SK-N-SH (cell line): Measurements from ENCODE around the gene SELENOH. TPM values are rescaled to one million over a fixed set of nuclear protein-coding genes. Genes with fewer than 3 reads are reported as not detected.
A peak's percentile ranks its signal among the peaks of the same experiment; 100 is the strongest.

ENCODE experiments used
- CTCF ChIA-PET: fragments of 300-600, 350-600 bp; formaldehyde crosslinking; extraction: SDS; loops from one replicate; lab custom pipeline; 2021; lab: Yijun Ruan, JAX
- POLR2A ChIA-PET: fragments of 350-600 bp; sonication (Branson Sonifier 250); formaldehyde crosslinking; extraction: SDS; loops from one replicate; lab custom pipeline; 2020; ENCODE audit warnings: antibody characterized with exemption, inconsistent platforms; lab: Yijun Ruan, JAX
- DNase-seq: peaks from one replicate; pipeline ENCODE4 v3.0.0; 2012
- H2AFZ ChIP-seq: fragments of 200-600 bp; sonication (generic); 2 replicates; pipeline ENCODE4 v1.8.1; 2016; ENCODE audit warnings: antibody characterized with exemption, mild to moderate bottlenecking, low read depth
- H3F3A ChIP-seq: fragments of 200-600 bp; sonication (generic); replicated peaks from 2 replicates; pipeline ENCODE3; 2016; ENCODE audit warnings: antibody characterized with exemption, mild to moderate bottlenecking; ENCODE audit not compliant: insufficient read depth
- H3K27ac ChIP-seq, 2 experiments: fragments of 200-500 bp in 1 of 2; fragments of 200-600 bp in 1 of 2; sonication (Bioruptor generic) in 1 of 2; sonication (generic), shearing (Covaris generic) in 1 of 2; 2 replicates each; pipeline versions ENCODE4 v1.5.1 to v1.6.1; 2014 to 2016; ENCODE audit warnings: low read depth in 2 of 2, inconsistent platforms in 1 of 2, low read length in 1 of 2, mild to moderate bottlenecking in 1 of 2, mixed read lengths in 1 of 2
- H3K27me3 ChIP-seq: fragments of 200-600 bp; sonication (generic), shearing (Covaris generic); 2 replicates; pipeline ENCODE4 v1.6.1; 2016; ENCODE audit warnings: mixed run types; ENCODE audit not compliant: insufficient read depth
- H3K36me3 ChIP-seq, 2 experiments: fragments of 200-500 bp in 1 of 2; fragments of 200-600 bp in 1 of 2; sonication (Bioruptor generic) in 1 of 2; sonication (generic) in 1 of 2; replicated peaks in 1 of 2; 2 replicates each; pipeline versions ENCODE3 to v1.5.1; 2014 to 2016; ENCODE audit warnings: low read length in 1 of 2, mild to moderate bottlenecking in 1 of 2; ENCODE audit not compliant: insufficient read depth in 2 of 2, control insufficient read depth in 1 of 2
- H3K4me1 ChIP-seq, 2 experiments: fragments of 200-500 bp in 1 of 2; fragments of 200-600 bp in 1 of 2; sonication (Bioruptor generic) in 1 of 2; sonication (generic), shearing (Covaris generic) in 1 of 2; 2 replicates each; pipeline versions ENCODE4 v1.5.1 to v1.6.1; 2014 to 2016; ENCODE audit warnings: low read depth in 1 of 2, low read length in 1 of 2, mixed run types in 1 of 2; ENCODE audit not compliant: insufficient read depth in 2 of 2, control insufficient read depth in 1 of 2
- H3K4me2 ChIP-seq: fragments of 200-600 bp; sonication (generic), shearing (Covaris generic); 2 replicates; pipeline ENCODE4 v1.6.1; 2017; ENCODE audit warnings: mixed run types
- H3K4me3 ChIP-seq, 2 experiments: fragments of 200-500 bp in 1 of 2; fragments of 200-600 bp in 1 of 2; sonication (Bioruptor generic) in 1 of 2; sonication (generic), shearing (Covaris generic) in 1 of 2; 2 replicates each; pipeline versions ENCODE4 v1.5.1 to v1.8.1; 2014 to 2016; ENCODE audit warnings: low read depth in 2 of 2, inconsistent platforms in 1 of 2, low read length in 1 of 2, mild to moderate bottlenecking in 1 of 2, mixed read lengths in 1 of 2, moderate library complexity in 1 of 2
- H3K79me2 ChIP-seq: fragments of 200-600 bp; sonication (generic); 2 replicates; pipeline ENCODE4 v1.8.1; 2017; ENCODE audit warnings: mild to moderate bottlenecking; ENCODE audit not compliant: insufficient read depth
- H3K9ac ChIP-seq: fragments of 200-600 bp; sonication (generic); 2 replicates; pipeline ENCODE4 v1.6.1; 2017; ENCODE audit warnings: mixed run types
- H3K9me2 ChIP-seq: fragments of 200-600 bp; sonication (generic); 2 replicates; pipeline ENCODE4 v1.6.1; 2017; ENCODE audit warnings: mixed run types
- H3K9me3 ChIP-seq: fragments of 200-600 bp; sonication (generic); 2 replicates; pipeline ENCODE4 v1.6.1; 2017; ENCODE audit warnings: mixed run types, mild to moderate bottlenecking, moderate library complexity
- H4K20me1 ChIP-seq: fragments of 200-600 bp; sonication (generic); 2 replicates; pipeline ENCODE4 v1.6.1; 2017; ENCODE audit warnings: mild to moderate bottlenecking, mixed run types; ENCODE audit not compliant: insufficient read depth
- FOSL2 ChIP-seq: IDR thresholded peaks from 2 replicates; pipeline ENCODE4 v1.4.0; 2012; ENCODE audit warnings: low read depth, mild to moderate bottlenecking, moderate library complexity, borderline replicate concordance
- FOXJ3 ChIP-seq: sonication (generic); formaldehyde crosslinking; IDR thresholded peaks from 2 replicates; pipeline ENCODE4 v1.5.1; 2020; ENCODE audit warnings: mild to moderate bottlenecking, missing genetic modification reagents
- MXI1 ChIP-seq: IDR thresholded peaks from 2 replicates; pipeline ENCODE4 v1.6.1; 2012; ENCODE audit warnings: mild to moderate bottlenecking, low read depth, low read length, improper control_type of control experiment
- POLR2AphosphoS5 ChIP-seq: IDR thresholded peaks from 2 replicates; pipeline ENCODE4 v1.6.1; 2012; ENCODE audit warnings: low read depth, low read length
- RAD21 ChIP-seq: IDR thresholded peaks from 2 replicates; pipeline ENCODE4 v1.6.1; 2012; ENCODE audit warnings: mild to moderate bottlenecking, low read length
- RXRA ChIP-seq: IDR thresholded peaks from 2 replicates; pipeline ENCODE4 v1.4.0; 2012; ENCODE audit warnings: low read depth, mild to moderate bottlenecking, borderline replicate concordance
- WGBS: methylation state at CpG from one replicate; pipeline ENCODE4 v1.1.6; 2017; ENCODE audit warnings: low lambda C conversion rate; 5-methylcytosine and 5-hydroxymethylcytosine counted together
- polyA plus RNA-seq, 3 experiments: library from polyadenylated mRNA; depleted of rRNA; stranded (reverse); fragments of >200 nt; gene quantifications; 2 replicates each; pipeline ENCODE4 v1.2.3, GENCODE V29; 2012
- TF ChIP-seq, protein P1 (sequence below): IDR thresholded peaks from 2 replicates; pipeline ENCODE4 v1.4.0; 2012; ENCODE audit warnings: low read depth, borderline replicate concordance
- TF ChIP-seq, protein P2 (sequence below): fragments of 150-350 bp; IDR thresholded peaks from 2 replicates; pipeline ENCODE4 v1.6.1; 2016; ENCODE audit warnings: mild to moderate bottlenecking, low read depth, low read length
- TF ChIP-seq, protein P3 (sequence below): fragments of 200-600 bp; sonication (generic); IDR thresholded peaks from 2 replicates; pipeline ENCODE4 v1.6.1; 2017; ENCODE audit warnings: antibody characterized with exemption, mild to moderate bottlenecking, moderate library complexity

Gene SELENOH
- polyA plus RNA-seq, 1 of the 3 experiments (the other 2 are of a cell fraction) = 333 TPM

DNA sequence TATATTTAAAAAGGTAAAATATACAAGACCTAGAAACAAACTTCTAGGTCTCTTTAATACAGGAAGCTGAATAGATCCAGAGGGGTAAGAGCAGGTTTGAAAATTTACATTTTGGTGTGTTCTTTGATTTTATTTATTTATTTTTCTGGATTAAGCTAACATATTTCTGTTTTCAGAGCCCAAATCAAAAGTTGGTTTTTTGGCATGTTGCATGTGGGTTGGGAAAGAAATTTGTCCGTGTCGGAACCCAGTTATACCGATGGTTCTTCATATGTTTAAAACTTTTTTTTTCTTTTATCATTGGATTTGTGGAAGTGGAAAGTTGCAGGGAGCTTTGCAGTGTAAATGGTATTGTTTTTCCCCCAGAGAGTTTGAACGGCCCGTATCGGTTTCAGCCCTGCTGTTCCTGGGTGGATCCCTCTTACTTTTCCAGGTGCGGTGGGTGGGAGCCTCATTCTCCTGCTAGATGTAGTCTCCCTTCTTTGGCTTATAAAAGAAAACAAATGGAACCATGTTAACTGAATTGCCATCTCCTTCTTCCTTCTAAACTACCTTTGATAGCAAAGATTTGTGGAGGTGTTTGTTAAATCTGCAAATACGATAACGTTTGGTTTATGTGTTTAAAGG is 21.1 kb downstream of the SELENOH start:
- peaks cover 0 to 4% of the 10 kb centered on the region in 2 experiments for H3K36me3 ChIP-seq
- H3K79me2 ChIP-seq = peaks cover 56% of the 10 kb centered on the region
- peaks cover 39% of the 10 kb centered on the region for H4K20me1 ChIP-seq
- peak overlapping the region; percentile 96 to 97 for H3K27ac ChIP-seq
- ChIA-PET POLR2A (interaction anchor here (1.3 to 2.9 kb wide), 3 partner anchors 16 to 38 kb away, joined by 3 to 17 read pairs (median 4); partner anchors contain the start of gene SELENOH), CTCF (interaction anchor here (0.8 to 10.0 kb wide), 8 partner anchors 10 to 304 kb away, joined by 3 to 116 read pairs (median 5); partner anchors contain the start of genes BTBD18 and UBE2L6)
- peak overlapping the region; percentile 70 for H2AFZ ChIP-seq
- H3K27me3 ChIP-seq = no peaks in the 10 kb centered on the region
- peaks cover 5% of the 10 kb centered on the region for H3F3A ChIP-seq
- no peak for TF ChIP-seq RXRA
- TF ChIP-seq, protein P1, sequence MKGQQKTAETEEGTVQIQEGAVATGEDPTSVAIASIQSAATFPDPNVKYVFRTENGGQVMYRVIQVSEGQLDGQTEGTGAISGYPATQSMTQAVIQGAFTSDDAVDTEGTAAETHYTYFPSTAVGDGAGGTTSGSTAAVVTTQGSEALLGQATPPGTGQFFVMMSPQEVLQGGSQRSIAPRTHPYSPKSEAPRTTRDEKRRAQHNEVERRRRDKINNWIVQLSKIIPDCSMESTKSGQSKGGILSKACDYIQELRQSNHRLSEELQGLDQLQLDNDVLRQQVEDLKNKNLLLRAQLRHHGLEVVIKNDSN = no peak
- TF ChIP-seq, protein P2, sequence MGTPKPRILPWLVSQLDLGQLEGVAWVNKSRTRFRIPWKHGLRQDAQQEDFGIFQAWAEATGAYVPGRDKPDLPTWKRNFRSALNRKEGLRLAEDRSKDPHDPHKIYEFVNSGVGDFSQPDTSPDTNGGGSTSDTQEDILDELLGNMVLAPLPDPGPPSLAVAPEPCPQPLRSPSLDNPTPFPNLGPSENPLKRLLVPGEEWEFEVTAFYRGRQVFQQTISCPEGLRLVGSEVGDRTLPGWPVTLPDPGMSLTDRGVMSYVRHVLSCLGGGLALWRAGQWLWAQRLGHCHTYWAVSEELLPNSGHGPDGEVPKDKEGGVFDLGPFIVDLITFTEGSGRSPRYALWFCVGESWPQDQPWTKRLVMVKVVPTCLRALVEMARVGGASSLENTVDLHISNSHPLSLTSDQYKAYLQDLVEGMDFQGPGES = no peak
- TF ChIP-seq POLR2AphosphoS5 = no peak
- TF ChIP-seq MXI1 = 0 out of 2 replicates have a peak, but pooled peaks have one; percentile 6
- H3K9ac ChIP-seq = peak overlapping the region; percentile 95
- peaks cover 5 to 17% of the 10 kb centered on the region in 2 experiments; a peak in 3 of 4 replicates for H3K4me1 ChIP-seq
- WGBS = 2% methylated on average over 9 of the region's 9 CpGs
- peak; percentile 39 for DNase-seq
- peak overlapping the region; percentile 63 to 73 for H3K4me3 ChIP-seq
- no peaks in the 10 kb centered on the region for H3K9me3 ChIP-seq
- H3K9me2 ChIP-seq = no peaks in the 10 kb centered on the region
- H3K4me2 ChIP-seq = peak overlapping the region; percentile 86

DNA sequence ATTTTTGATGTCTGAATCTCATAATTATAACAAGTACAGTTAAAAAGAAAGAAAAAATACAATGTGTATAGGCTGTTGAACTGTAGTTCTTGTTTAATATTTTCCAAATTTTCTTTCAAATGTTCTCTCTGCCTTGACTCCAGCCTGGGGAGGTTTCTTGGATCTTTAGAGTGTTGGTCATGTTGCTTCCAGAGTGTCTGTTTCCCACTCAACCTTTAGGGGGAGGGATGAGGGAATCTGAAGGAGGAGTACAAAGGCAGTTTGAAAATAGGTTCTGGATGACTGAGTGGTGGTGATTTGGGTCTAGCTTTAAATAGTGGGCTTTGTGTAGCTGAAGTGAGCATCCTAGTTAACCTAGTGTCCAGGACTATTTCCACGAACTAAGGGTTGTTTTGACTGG is 22.3 kb downstream of the SELENOH start:
- H3K27me3 ChIP-seq = no peaks in the 10 kb centered on the region
- ChIA-PET POLR2A (no interaction called here), CTCF (interaction anchor here (0.8 to 10.0 kb wide), 8 partner anchors 9 to 305 kb away, joined by 3 to 116 read pairs (median 6); partner anchors contain the start of genes BTBD18 and UBE2L6)
- DNase-seq = peak; percentile 45
- peaks cover 69% of the 10 kb centered on the region for H3K79me2 ChIP-seq
- H3K36me3 ChIP-seq = peaks cover 0 to 7% of the 10 kb centered on the region in 2 experiments
- 5% methylated on average over 1 of the region's 1 CpG for WGBS
- H2AFZ ChIP-seq = no peak overlapping the region
- peak overlapping the region; percentile 95 for H3K9ac ChIP-seq
- peaks cover 5 to 17% of the 10 kb centered on the region in 2 experiments; a peak in 3 of 4 replicates for H3K4me1 ChIP-seq
- peak overlapping the region; percentile 86 for H3K4me2 ChIP-seq
- H4K20me1 ChIP-seq = peaks cover 40% of the 10 kb centered on the region
- H3K4me3 ChIP-seq = peak overlapping the region; percentile 63 to 73
- H3K9me3 ChIP-seq = no peaks in the 10 kb centered on the region
- no peaks in the 10 kb centered on the region for H3K9me2 ChIP-seq
- peak overlapping the region; percentile 24 to 96; a peak in 3 of 4 replicates for H3K27ac ChIP-seq
- TF ChIP-seq POLR2AphosphoS5 (no peak), FOXJ3 (no peak), RAD21 (peak; percentile 6; the same call in 1 of the 2 replicates), FOSL2 (no peak)
- TF ChIP-seq, protein P3, sequence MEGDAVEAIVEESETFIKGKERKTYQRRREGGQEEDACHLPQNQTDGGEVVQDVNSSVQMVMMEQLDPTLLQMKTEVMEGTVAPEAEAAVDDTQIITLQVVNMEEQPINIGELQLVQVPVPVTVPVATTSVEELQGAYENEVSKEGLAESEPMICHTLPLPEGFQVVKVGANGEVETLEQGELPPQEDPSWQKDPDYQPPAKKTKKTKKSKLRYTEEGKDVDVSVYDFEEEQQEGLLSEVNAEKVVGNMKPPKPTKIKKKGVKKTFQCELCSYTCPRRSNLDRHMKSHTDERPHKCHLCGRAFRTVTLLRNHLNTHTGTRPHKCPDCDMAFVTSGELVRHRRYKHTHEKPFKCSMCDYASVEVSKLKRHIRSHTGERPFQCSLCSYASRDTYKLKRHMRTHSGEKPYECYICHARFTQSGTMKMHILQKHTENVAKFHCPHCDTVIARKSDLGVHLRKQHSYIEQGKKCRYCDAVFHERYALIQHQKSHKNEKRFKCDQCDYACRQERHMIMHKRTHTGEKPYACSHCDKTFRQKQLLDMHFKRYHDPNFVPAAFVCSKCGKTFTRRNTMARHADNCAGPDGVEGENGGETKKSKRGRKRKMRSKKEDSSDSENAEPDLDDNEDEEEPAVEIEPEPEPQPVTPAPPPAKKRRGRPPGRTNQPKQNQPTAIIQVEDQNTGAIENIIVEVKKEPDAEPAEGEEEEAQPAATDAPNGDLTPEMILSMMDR = peak; percentile 37
- peaks cover 5% of the 10 kb centered on the region for H3F3A ChIP-seq
